GM12892 (cell line): ENCODE data around the gene WAC.

Source experiments
- POLR2A ChIP-seq: IDR thresholded peaks from 2 replicates; pipeline ENCODE4 v1.6.1; 2011; ENCODE audit warnings: low read depth, low read length, control low read depth
- POLR2AphosphoS5 ChIP-seq: IDR thresholded peaks from 2 replicates; pipeline ENCODE4 v1.6.1; 2011; ENCODE audit warnings: low read depth, low read length, control low read depth

DNA sequence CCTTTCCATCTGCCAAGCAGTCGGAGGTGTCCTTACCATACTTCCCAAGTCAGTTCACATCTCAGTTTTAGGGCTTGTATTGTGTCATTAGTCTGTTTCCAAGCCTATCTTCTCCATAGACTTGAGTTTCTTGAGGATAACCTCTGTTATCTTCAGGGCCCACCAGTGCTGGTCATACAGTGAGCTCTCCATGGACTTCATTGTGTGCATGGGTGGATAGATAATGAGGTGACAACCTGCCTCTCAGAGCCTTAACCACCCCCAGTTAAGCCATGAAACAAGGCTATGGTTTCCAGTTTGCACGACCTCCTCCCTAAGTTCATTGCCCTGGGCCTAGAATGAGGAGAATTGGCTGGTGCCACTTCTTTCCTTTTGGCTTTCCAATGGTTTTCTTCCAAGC, 38.5 kb upstream of the WAC start:
- no peak for TF ChIP-seq POLR2A
- no peak for TF ChIP-seq POLR2AphosphoS5
